Parathyroid adenoma (tissue), 2 donors: ENCODE measurements around the gene SHCBP1L.

Experiments
- H2AFZ ChIP-seq: fragments of 300-600 bp; sonication (generic); one replicate; pipeline ENCODE4 v1.7.0; 2017; ENCODE audit warnings: antibody characterized with exemption, mild to moderate bottlenecking
- H3K27ac ChIP-seq: fragments of 300-600 bp; sonication (generic); one replicate; pipeline ENCODE4 v1.7.0; 2017
- H3K27me3 ChIP-seq: fragments of 300-600 bp; sonication (generic); one replicate; pipeline ENCODE4 v1.7.0; 2017; ENCODE audit warnings: low read length; ENCODE audit not compliant: control insufficient read depth, insufficient read depth
- H3K36me3 ChIP-seq: fragments of 300-600 bp; sonication (generic); one replicate; pipeline ENCODE4 v1.7.0; 2017; ENCODE audit warnings: low read length; ENCODE audit not compliant: control insufficient read depth, insufficient read depth
- H3K4me1 ChIP-seq: fragments of 300-600 bp; sonication (generic); one replicate; pipeline ENCODE4 v1.7.0; 2017; ENCODE audit warnings: control low read depth
- H3K4me2 ChIP-seq: fragments of 300-600 bp; sonication (generic); one replicate; pipeline ENCODE4 v1.7.0; 2017; ENCODE audit warnings: low read length
- H3K4me3 ChIP-seq: fragments of 300-600 bp; sonication (generic); one replicate; pipeline ENCODE4 v1.7.0; 2017; ENCODE audit warnings: low read depth, low read length
- H3K79me2 ChIP-seq: fragments of 300-600 bp; sonication (generic); one replicate; pipeline ENCODE4 v1.7.0; 2017; ENCODE audit warnings: control low read depth
- H3K9ac ChIP-seq: fragments of 300-600 bp; sonication (generic); one replicate; pipeline ENCODE4 v1.7.0; 2017; ENCODE audit warnings: mild to moderate bottlenecking
- H3K9me3 ChIP-seq: fragments of 300-600 bp; sonication (generic); one replicate; pipeline ENCODE4 v1.7.0; 2017; ENCODE audit warnings: low read length; ENCODE audit not compliant: control insufficient read depth
- TF ChIP-seq, protein P1 (sequence below): fragments of 300-600 bp; sonication (generic); IDR thresholded peaks from one replicate; pipeline ENCODE4 v1.7.0; 2017; ENCODE audit warnings: antibody characterized with exemption, mild to moderate bottlenecking
- donor health status: primary hyperparathyroidism.

Gene SHCBP1L

DNA sequence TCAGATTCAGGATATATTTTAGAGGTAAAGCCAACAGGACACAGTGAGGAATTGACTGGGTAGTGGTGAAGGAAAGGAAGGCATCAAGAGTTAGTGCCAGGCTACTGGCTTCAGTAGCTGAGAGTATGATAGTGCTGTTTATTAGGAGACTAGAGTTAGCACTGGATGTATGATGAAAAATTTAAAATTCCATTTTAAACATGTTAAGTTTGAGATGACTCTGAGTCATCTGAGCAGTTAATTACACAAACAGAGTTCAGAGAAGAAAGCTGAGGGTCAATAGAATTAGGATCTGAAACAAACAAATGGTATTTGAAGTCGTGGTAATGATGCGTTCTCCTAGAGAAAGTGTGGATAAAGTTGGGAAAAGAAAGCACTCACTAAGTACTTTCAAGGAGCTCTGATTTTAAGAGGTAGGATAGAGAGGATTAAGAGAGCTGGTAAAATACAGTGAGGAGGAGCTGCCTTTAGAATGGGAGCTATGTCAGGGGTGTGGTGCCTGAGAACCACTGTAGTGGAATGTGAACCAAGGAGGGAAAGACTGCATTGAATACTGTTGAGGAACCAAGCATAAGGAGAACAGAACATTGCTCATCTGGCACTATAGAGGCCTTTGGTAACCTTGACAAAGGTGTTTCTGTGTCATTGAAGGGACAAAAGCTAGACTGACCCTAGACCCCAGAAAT lies 21.7 kb upstream of the SHCBP1L start:
- TF ChIP-seq, protein P1, sequence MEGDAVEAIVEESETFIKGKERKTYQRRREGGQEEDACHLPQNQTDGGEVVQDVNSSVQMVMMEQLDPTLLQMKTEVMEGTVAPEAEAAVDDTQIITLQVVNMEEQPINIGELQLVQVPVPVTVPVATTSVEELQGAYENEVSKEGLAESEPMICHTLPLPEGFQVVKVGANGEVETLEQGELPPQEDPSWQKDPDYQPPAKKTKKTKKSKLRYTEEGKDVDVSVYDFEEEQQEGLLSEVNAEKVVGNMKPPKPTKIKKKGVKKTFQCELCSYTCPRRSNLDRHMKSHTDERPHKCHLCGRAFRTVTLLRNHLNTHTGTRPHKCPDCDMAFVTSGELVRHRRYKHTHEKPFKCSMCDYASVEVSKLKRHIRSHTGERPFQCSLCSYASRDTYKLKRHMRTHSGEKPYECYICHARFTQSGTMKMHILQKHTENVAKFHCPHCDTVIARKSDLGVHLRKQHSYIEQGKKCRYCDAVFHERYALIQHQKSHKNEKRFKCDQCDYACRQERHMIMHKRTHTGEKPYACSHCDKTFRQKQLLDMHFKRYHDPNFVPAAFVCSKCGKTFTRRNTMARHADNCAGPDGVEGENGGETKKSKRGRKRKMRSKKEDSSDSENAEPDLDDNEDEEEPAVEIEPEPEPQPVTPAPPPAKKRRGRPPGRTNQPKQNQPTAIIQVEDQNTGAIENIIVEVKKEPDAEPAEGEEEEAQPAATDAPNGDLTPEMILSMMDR, result no peak
- Histone ChIP-seq H3K36me3 (no peaks in the 10 kb centered on the region), H3K4me2 (no peak overlapping the region), H3K79me2 (no peaks in the 10 kb centered on the region), H2AFZ (no peak overlapping the region), H3K27me3 (no peaks in the 10 kb centered on the region), H3K4me3 (no peak overlapping the region), H3K4me1 (no peaks in the 10 kb centered on the region), H3K27ac (no peak overlapping the region), H3K9me3 (no peaks in the 10 kb centered on the region), H3K9ac (no peak overlapping the region)

DNA sequence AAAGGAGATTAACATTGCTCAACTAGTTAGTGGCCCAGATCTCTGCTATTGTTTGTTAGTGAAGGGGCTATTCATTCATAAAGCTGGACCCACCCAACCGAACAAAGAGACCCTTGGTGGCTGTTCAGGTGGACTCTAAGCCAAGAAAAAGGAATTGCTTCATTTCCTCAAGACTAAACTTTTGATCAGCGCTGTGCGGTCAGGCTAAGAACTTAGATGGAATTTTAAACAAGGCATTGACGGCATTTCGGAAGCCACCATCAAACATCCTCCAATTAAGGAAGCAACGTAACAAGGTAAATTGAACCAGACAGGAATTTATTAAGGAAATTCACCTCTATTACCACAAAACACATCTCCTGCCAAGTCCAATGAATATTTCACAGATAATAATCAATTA lies 19.9 kb upstream of the SHCBP1L start:
- Histone ChIP-seq H2AFZ (no peak overlapping the region), H3K4me3 (no peak overlapping the region), H3K36me3 (no peaks in the 10 kb centered on the region), H3K9ac (no peak overlapping the region), H3K4me2 (no peak overlapping the region), H3K27me3 (no peaks in the 10 kb centered on the region), H3K4me1 (no peaks in the 10 kb centered on the region), H3K27ac (no peak overlapping the region), H3K79me2 (no peaks in the 10 kb centered on the region), H3K9me3 (no peaks in the 10 kb centered on the region)
- TF ChIP-seq, protein P1, result no peak

DNA sequence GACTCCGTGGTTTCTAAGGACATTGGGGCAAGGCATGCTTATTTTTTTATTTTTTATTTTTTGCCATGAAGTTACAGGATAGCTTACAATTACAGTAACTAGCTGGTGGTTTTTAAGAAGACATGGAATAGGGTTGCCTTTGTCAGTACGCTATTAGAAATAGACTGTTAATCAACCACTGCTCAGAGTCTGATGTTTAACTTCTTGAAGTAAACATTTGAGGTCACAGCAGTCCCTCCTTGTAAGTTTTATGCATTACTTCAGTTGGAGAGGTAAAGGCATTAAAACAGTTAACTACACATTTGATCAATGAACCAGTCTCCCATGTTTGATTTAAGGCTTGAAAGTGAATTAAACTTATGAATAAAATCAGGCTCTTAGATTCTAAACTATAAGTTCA lies 19.3 kb upstream of the SHCBP1L start:
- Histone ChIP-seq H3K4me3 (no peak overlapping the region), H3K9ac (no peak overlapping the region), H3K4me1 (no peaks in the 10 kb centered on the region), H3K27me3 (no peaks in the 10 kb centered on the region), H3K36me3 (no peaks in the 10 kb centered on the region), H3K27ac (no peak overlapping the region), H3K79me2 (no peaks in the 10 kb centered on the region), H3K9me3 (no peaks in the 10 kb centered on the region), H2AFZ (no peak overlapping the region), H3K4me2 (no peak overlapping the region)
- TF ChIP-seq, protein P1, result no peak

DNA sequence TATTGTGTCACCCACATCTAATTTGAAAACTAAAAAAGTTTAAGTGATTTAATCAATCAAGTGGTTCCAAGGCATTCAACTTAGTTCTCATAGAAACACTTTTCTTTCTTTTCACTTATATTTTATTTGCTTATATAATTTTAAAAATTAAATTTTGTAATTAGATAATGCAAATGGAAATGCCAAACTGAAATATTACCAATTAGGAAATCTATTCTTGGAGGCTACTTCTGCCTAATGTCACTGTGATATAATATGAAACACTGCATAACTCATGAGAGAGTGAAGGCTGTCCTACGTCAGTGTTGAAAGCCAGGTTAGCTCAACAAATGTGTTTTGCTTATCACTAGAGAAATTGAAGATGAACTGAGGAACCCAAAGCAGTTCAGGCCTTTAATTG lies 18.3 kb upstream of the SHCBP1L start:
- Histone ChIP-seq H3K4me2 (no peak overlapping the region), H3K4me3 (no peak overlapping the region), H2AFZ (no peak overlapping the region), H3K36me3 (no peaks in the 10 kb centered on the region), H3K27me3 (no peaks in the 10 kb centered on the region), H3K27ac (no peak overlapping the region), H3K79me2 (no peaks in the 10 kb centered on the region), H3K9me3 (no peaks in the 10 kb centered on the region), H3K9ac (no peak overlapping the region), H3K4me1 (no peaks in the 10 kb centered on the region)
- TF ChIP-seq, protein P1, result no peak
